Measurements from ENCODE around the gene C5orf58.

C5orf58 gene

GRCh38 chr5:170252720-170253350 lies 20.1 kb downstream of the C5orf58 start:
- in situ Hi-C loops (cut with MboI; ENCODE audit: low sequenced_read_pairs), result no loop called here

GRCh38 chr5:170254056-170254455 lies 21.3 kb downstream of the C5orf58 start:
- in situ Hi-C loops (cut with MboI; ENCODE audit: low sequenced_read_pairs), result no loop called here

GRCh38 chr5:170256571-170256970 lies 23.8 kb downstream of the C5orf58 start:
- in situ Hi-C loops (cut with MboI; ENCODE audit: low sequenced_read_pairs), result no loop called here

GRCh38 chr5:170257370-170257769 lies 24.6 kb downstream of the C5orf58 start:
- in situ Hi-C loops (cut with MboI; ENCODE audit: low sequenced_read_pairs), result no loop called here

GRCh38 chr5:170261528-170262043 lies 28.8 kb downstream of the C5orf58 start:
- in situ Hi-C loops (cut with MboI; ENCODE audit: low sequenced_read_pairs), result no loop called here

- in situ Hi-C loops (cut with MboI; ENCODE audit: low sequenced_read_pairs), result no loop called here
Observed at GRCh38 chr5:170262061-170263045, 29.6 kb downstream of the C5orf58 start.

- in situ Hi-C loops (cut with MboI; ENCODE audit: low sequenced_read_pairs), result no loop called here
Observed at GRCh38 chr5:170263906-170264305, 31.1 kb downstream of the C5orf58 start.

- in situ Hi-C loops (cut with MboI; ENCODE audit: low sequenced_read_pairs), result no loop called here
Observed at GRCh38 chr5:170265522-170265921, 32.7 kb downstream of the C5orf58 start.

GRCh38 chr5:170266570-170267381 lies 34.0 kb downstream of the C5orf58 start:
- in situ Hi-C loops (cut with MboI; ENCODE audit: low sequenced_read_pairs), result no loop called here

GRCh38 chr5:170267431-170268152 lies 34.8 kb downstream of the C5orf58 start:
- in situ Hi-C loops (cut with MboI; ENCODE audit: low sequenced_read_pairs), result no loop called here

- in situ Hi-C loops (cut with MboI; ENCODE audit: low sequenced_read_pairs), result no loop called here
Observed at GRCh38 chr5:170268153-170268689, 35.4 kb downstream of the C5orf58 start.

- in situ Hi-C loops (cut with MboI; ENCODE audit: low sequenced_read_pairs), result no loop called here
Observed at GRCh38 chr5:170268884-170269283, 36.1 kb downstream of the C5orf58 start.

- in situ Hi-C loops (cut with MboI; ENCODE audit: low sequenced_read_pairs), result no loop called here
Observed at GRCh38 chr5:170269579-170269978, 36.8 kb downstream of the C5orf58 start.

- in situ Hi-C loops (cut with MboI; ENCODE audit: low sequenced_read_pairs), result no loop called here
Observed at GRCh38 chr5:170270293-170271069, 37.7 kb downstream of the C5orf58 start.

- in situ Hi-C loops (cut with MboI; ENCODE audit: low sequenced_read_pairs), result no loop called here
Observed at GRCh38 chr5:170273968-170274710, 41.4 kb downstream of the C5orf58 start.

GRCh38 chr5:170275376-170275994 lies 42.7 kb downstream of the C5orf58 start:
- in situ Hi-C loops (cut with MboI; ENCODE audit: low sequenced_read_pairs), result no loop called here

- in situ Hi-C loops (cut with MboI; ENCODE audit: low sequenced_read_pairs), result no loop called here
Observed at GRCh38 chr5:170276140-170276539, 43.4 kb downstream of the C5orf58 start.

GRCh38 chr5:170277867-170278281 lies 45.1 kb downstream of the C5orf58 start:
- in situ Hi-C loops (cut with MboI; ENCODE audit: low sequenced_read_pairs), result no loop called here

Measured in HL-60/S4 treated with phorbol 12-myristate 13-acetate at 8.2 ng/mL for 4 days and 3 days (cell line).